Neural progenitor cell (in vitro differentiated cells): ENCODE measurements around the gene EPDR1. TPM values are rescaled to one million over a fixed set of nuclear protein-coding genes. Genes with fewer than 3 reads are reported as not detected.

Experiments
- DNase-seq: peaks from one replicate; pipeline ENCODE4 v3.0.0-alpha.2; 2016; ENCODE audit warnings: low spot score
- H2AFZ ChIP-seq: fragments of 200-600 bp; sonication (generic); replicated peaks from 2 replicates; pipeline ENCODE4 v1.6.1; 2016; ENCODE audit warnings: antibody characterized with exemption
- H3F3A ChIP-seq: fragments of 200-600 bp; sonication (generic); 2 replicates; pipeline ENCODE4 v1.6.1; 2016; ENCODE audit warnings: antibody characterized with exemption, low read depth
- H3K27ac ChIP-seq: fragments of 200-600 bp; sonication (generic); 2 replicates; pipeline ENCODE4 v1.5.1; 2016; ENCODE audit warnings: mild to moderate bottlenecking
- H3K27me3 ChIP-seq: fragments of 200-600 bp; sonication (generic); 2 replicates; pipeline ENCODE4 v1.6.1; 2016; ENCODE audit warnings: mild to moderate bottlenecking, moderate library complexity
- H3K36me3 ChIP-seq: fragments of 200-600 bp; sonication (generic); 2 replicates; pipeline ENCODE4 v1.5.1; 2016
- H3K4me1 ChIP-seq: fragments of 200-600 bp; sonication (generic); 2 replicates; pipeline ENCODE4 v1.6.1; 2016; ENCODE audit warnings: mixed run types
- H3K4me2 ChIP-seq: fragments of 200-600 bp; sonication (generic); 2 replicates; pipeline ENCODE4 v1.6.1; 2016
- H3K4me3 ChIP-seq: fragments of 200-600 bp; sonication (generic); 2 replicates; pipeline ENCODE4 v1.5.1; 2016
- H3K79me2 ChIP-seq: fragments of 200-600 bp; sonication (generic); 2 replicates; pipeline ENCODE4 v1.6.1; 2016; ENCODE audit warnings: low read depth
- H3K9ac ChIP-seq: fragments of 200-600 bp; sonication (generic); 2 replicates; pipeline ENCODE4 v1.6.1; 2016
- H3K9me3 ChIP-seq: fragments of 200-600 bp; sonication (generic); 2 replicates; pipeline ENCODE4 v1.5.1; 2016; ENCODE audit warnings: low read depth
- H4K20me1 ChIP-seq: fragments of 200-600 bp; sonication (generic); 2 replicates; pipeline ENCODE4 v1.6.1; 2016; ENCODE audit warnings: low read depth
- H3K27ac Mint-ChIP-seq: 3 replicates; pipeline ENCODE4 v1.8.0; 2021; ENCODE audit warnings: mixed read lengths
- H3K27me3 Mint-ChIP-seq: 2 replicates; pipeline ENCODE4 v1.8.0; 2022; ENCODE audit warnings: low read depth, mild to moderate bottlenecking, inconsistent platforms, moderate library complexity, mixed read lengths; ENCODE audit not compliant: insufficient read depth
- H3K36me3 Mint-ChIP-seq: 3 replicates; pipeline ENCODE4 v1.8.0; 2021; ENCODE audit warnings: mixed read lengths
- H3K4me1 Mint-ChIP-seq: 3 replicates; pipeline ENCODE4 v1.8.0; 2021; ENCODE audit warnings: mixed read lengths
- H3K4me3 Mint-ChIP-seq: 3 replicates; pipeline ENCODE4 v1.8.0; 2021; ENCODE audit warnings: mild to moderate bottlenecking, moderate library complexity, mixed read lengths
- H3K9me3 Mint-ChIP-seq: 3 replicates; pipeline ENCODE4 v1.8.0; 2020; ENCODE audit warnings: mixed read lengths
- CTCF ChIP-seq: fragments of 200-600 bp; sonication (generic); IDR thresholded peaks from 2 replicates; pipeline ENCODE4 v1.5.1; 2017; ENCODE audit warnings: antibody characterized with exemption, mild to moderate bottlenecking
- EZH2 ChIP-seq: fragments of 200-600 bp; sonication (generic); IDR thresholded peaks from 2 replicates; pipeline ENCODE4 v1.6.1; 2017; ENCODE audit warnings: antibody characterized with exemption, mild to moderate bottlenecking, moderate library complexity
- EZH2phosphoT487 ChIP-seq: fragments of 200-600 bp; sonication (generic); IDR thresholded peaks from 2 replicates; pipeline ENCODE4 v1.6.1; 2017; ENCODE audit warnings: antibody characterized with exemption
- total RNA-seq: library from RNA; depleted of rRNA; stranded (reverse); fragments of >200 nt; gene quantifications from 2 replicates; pipeline ENCODE4 v1.2.3, GENCODE V29; 2015; ENCODE audit warnings: low replicate concordance

Gene EPDR1
- total RNA-seq, 1 donor from 2014 or later, result 6.8 TPM

- Mint-ChIP-seq H3K36me3 (peaks cover 1% of the 10 kb centered on the region), H3K4me3 (no peak overlapping the region), H3K9me3 (peaks cover 11% of the 10 kb centered on the region), H3K27me3 (peaks cover 4% of the 10 kb centered on the region), H3K4me1 (peaks cover 4% of the 10 kb centered on the region), H3K27ac (no peak overlapping the region)
- Histone ChIP-seq H3F3A (no peaks in the 10 kb centered on the region), H4K20me1 (no peaks in the 10 kb centered on the region), H3K4me2 (no peak overlapping the region), H3K9ac (no peak overlapping the region), H3K9me3 (peaks cover 9% of the 10 kb centered on the region), H3K27me3 (no peaks in the 10 kb centered on the region), H3K4me3 (no peak overlapping the region), H3K36me3 (no peaks in the 10 kb centered on the region), H3K4me1 (no peaks in the 10 kb centered on the region), H3K79me2 (no peaks in the 10 kb centered on the region), H3K27ac (no peak overlapping the region), H2AFZ (no peak overlapping the region)
- no peak for DNase-seq
- TF ChIP-seq EZH2, result no peak
- no peak for TF ChIP-seq CTCF
- no peak for TF ChIP-seq EZH2phosphoT487
Observed at GRCh38 chr7:37927773-37928444, 7.5 kb downstream of the EPDR1 start.

GRCh38 chr7:37928878-37929277 is 8.4 kb downstream of the EPDR1 start:
- Histone ChIP-seq H3K4me2 (no peak overlapping the region), H3K9ac (no peak overlapping the region), H3K27ac (no peak overlapping the region), H2AFZ (no peak overlapping the region), H3K4me3 (no peak overlapping the region), H3K36me3 (no peaks in the 10 kb centered on the region), H3K79me2 (no peaks in the 10 kb centered on the region), H3F3A (no peaks in the 10 kb centered on the region), H3K9me3 (peaks cover 9% of the 10 kb centered on the region), H4K20me1 (no peaks in the 10 kb centered on the region), H3K4me1 (no peaks in the 10 kb centered on the region), H3K27me3 (no peaks in the 10 kb centered on the region)
- DNase-seq, result no peak
- Mint-ChIP-seq H3K36me3 (peaks cover 1% of the 10 kb centered on the region), H3K27me3 (peaks cover 4% of the 10 kb centered on the region), H3K4me1 (peaks cover 4% of the 10 kb centered on the region), H3K4me3 (no peak overlapping the region), H3K9me3 (peaks cover 11% of the 10 kb centered on the region), H3K27ac (no peak overlapping the region)
- TF ChIP-seq EZH2phosphoT487 (no peak), CTCF (no peak), EZH2 (no peak)

DNA sequence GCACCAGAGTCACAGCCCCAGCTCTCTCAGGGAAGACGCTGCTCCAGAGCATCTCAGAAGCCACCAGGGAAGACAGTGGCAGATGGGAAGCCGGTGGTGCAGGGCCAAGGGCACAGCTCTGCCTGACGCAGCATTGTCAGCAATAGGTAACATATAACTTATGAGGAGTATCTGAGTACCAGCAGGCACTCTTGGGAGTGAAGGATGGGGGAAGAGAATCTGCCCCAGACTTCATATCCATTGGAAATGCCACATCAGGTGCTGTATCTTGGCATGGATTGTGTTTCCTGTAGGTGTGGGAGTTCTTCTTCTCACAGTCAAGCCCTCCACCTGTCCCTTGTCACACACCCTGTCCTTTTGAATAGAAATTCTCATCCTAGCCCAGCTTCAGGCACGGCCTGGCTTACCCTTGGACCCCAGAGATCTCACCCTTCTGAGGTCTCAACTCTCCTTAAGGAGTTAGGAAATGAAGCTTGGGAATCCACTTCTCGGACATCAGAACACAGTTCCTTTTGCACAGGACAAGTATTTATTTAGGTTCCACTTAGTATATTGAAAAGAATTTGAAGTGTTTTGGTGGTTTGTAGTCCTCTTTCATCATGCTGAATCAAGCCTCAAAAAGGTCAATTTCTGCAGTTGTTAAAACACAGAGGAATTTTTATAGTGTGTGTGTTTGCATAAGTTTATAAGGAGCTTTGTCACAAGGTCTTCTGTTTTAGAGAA is 9.9 kb downstream of the EPDR1 start:
- Histone ChIP-seq H4K20me1 (no peaks in the 10 kb centered on the region), H3F3A (no peaks in the 10 kb centered on the region), H3K36me3 (no peaks in the 10 kb centered on the region), H3K27ac (no peak overlapping the region), H3K79me2 (no peaks in the 10 kb centered on the region), H2AFZ (no peak overlapping the region), H3K4me1 (no peaks in the 10 kb centered on the region), H3K9me3 (peaks cover 6% of the 10 kb centered on the region), H3K9ac (no peak overlapping the region), H3K27me3 (no peaks in the 10 kb centered on the region), H3K4me2 (no peak overlapping the region), H3K4me3 (no peak overlapping the region)
- DNase-seq, result no peak
- Mint-ChIP-seq H3K27me3 (peaks cover 4% of the 10 kb centered on the region), H3K4me3 (no peak overlapping the region), H3K4me1 (peaks cover 4% of the 10 kb centered on the region), H3K27ac (no peak overlapping the region), H3K9me3 (peaks cover 9% of the 10 kb centered on the region), H3K36me3 (peaks cover 1% of the 10 kb centered on the region)
- TF ChIP-seq EZH2, result no peak
- no peak for TF ChIP-seq CTCF
- no peak for TF ChIP-seq EZH2phosphoT487
